HG03025 (cell line): Measurements from ENCODE around the gene NFAT5.
"Not testable (repeated sequence)": the region's sequence is repeated elsewhere in the genome, so short reads cannot be mapped to it uniquely, and the experiment has no call there.

ENCODE experiments used
- ATAC-seq: cut with Tn5 transposase; IDR thresholded peaks from one replicate; pipeline ENCODE4 v1.9.1; 2021; ENCODE audit warnings: mild to moderate bottlenecking, moderate library complexity; ENCODE audit not compliant: unreplicated experiment, low FRiP score

Gene NFAT5

GRCh38 chr16:69565671-69566239, at the start of gene NFAT5:
Gene NFAT5, plus strand, starts transcription at chr16:69565966. Its CDS starts 336 bp downstream, at chr16:69566302.
- peak; percentile 43 for ATAC-seq

- not testable (repeated sequence) for ATAC-seq
Observed at GRCh38 chr16:69517914-69518313, 47.9 kb upstream of the NFAT5 start.

- ATAC-seq = no peak
Observed at GRCh38 chr16:69520413-69520799, 45.4 kb upstream of the NFAT5 start.

- ATAC-seq = no peak
Observed at GRCh38 chr16:69520800-69521602, 44.8 kb upstream of the NFAT5 start.

- no peak for ATAC-seq
Observed at GRCh38 chr16:69522041-69522578, 43.7 kb upstream of the NFAT5 start.

GRCh38 chr16:69522732-69523404, 42.9 kb upstream of the NFAT5 start:
- no peak for ATAC-seq

- ATAC-seq = no peak
Observed at GRCh38 chr16:69523566-69524305, 42.0 kb upstream of the NFAT5 start.

GRCh38 chr16:69526831-69527655, 38.7 kb upstream of the NFAT5 start:
- ATAC-seq = no peak

GRCh38 chr16:69531988-69532387, 33.8 kb upstream of the NFAT5 start:
- no peak for ATAC-seq

GRCh38 chr16:69532641-69533455, 32.9 kb upstream of the NFAT5 start:
- ATAC-seq = no peak

- no peak for ATAC-seq
Observed at GRCh38 chr16:69534720-69535119, 31.0 kb upstream of the NFAT5 start.

- ATAC-seq = no peak
Observed at GRCh38 chr16:69535123-69536050, 30.4 kb upstream of the NFAT5 start.

- ATAC-seq = no peak
Observed at GRCh38 chr16:69537706-69538080, 28.1 kb upstream of the NFAT5 start.

- ATAC-seq = no peak
Observed at GRCh38 chr16:69538808-69539207, 27.0 kb upstream of the NFAT5 start.

GRCh38 chr16:69542974-69543373, 22.8 kb upstream of the NFAT5 start:
- no peak for ATAC-seq

GRCh38 chr16:69544088-69544487, 21.7 kb upstream of the NFAT5 start:
- ATAC-seq = no peak

- not testable (repeated sequence) for ATAC-seq
Observed at GRCh38 chr16:69546663-69547062, 19.1 kb upstream of the NFAT5 start.

- no peak for ATAC-seq
Observed at GRCh38 chr16:69553332-69553731, 12.4 kb upstream of the NFAT5 start.
